Endometrial microvascular endothelial cells (primary cell): ENCODE measurements around the gene MAZ. TPM values are rescaled to one million over a fixed set of nuclear protein-coding genes. Genes with fewer than 3 reads are reported as not detected.

Experiments
- in situ Hi-C: cut with HindIII; loops from 2 replicates; pipeline ENCODE4 v1.10.0; 2017; ENCODE audit warnings: low sequenced_read_pairs, low pct_unique_long_range_greater_than_20kb; ENCODE audit errors: inconsistent ontology term
- total RNA-seq: library from RNA; depleted of rRNA; stranded (reverse); fragments of >200 nt; gene quantifications from one replicate; pipeline ENCODE4 v1.2.3, GENCODE V29; 2015; ENCODE audit errors: inconsistent ontology term

The MAZ gene
- total RNA-seq, 1 donor from 2014 or later: 179 TPM

DNA sequence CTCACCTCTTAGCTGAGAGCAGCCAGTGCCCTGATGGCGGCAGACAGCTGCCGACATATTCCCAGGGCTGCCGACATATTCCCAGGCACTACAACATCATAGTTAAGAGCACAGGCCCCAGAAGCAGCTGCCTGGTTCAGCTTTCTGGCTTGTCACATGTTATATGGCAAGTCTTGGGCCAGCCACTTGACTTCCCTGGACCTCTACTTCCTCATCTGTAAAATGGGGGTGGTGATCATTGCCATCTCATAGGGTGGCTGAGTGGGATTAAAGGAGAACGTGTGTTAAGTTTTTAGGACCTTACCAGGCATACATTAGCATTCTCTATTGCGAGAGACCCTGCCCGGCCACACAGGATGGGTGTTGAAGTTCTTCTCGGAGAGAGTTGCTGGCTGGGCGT is 37.6 kb downstream of the MAZ start:
- in situ Hi-C loops: no loop called here

DNA sequence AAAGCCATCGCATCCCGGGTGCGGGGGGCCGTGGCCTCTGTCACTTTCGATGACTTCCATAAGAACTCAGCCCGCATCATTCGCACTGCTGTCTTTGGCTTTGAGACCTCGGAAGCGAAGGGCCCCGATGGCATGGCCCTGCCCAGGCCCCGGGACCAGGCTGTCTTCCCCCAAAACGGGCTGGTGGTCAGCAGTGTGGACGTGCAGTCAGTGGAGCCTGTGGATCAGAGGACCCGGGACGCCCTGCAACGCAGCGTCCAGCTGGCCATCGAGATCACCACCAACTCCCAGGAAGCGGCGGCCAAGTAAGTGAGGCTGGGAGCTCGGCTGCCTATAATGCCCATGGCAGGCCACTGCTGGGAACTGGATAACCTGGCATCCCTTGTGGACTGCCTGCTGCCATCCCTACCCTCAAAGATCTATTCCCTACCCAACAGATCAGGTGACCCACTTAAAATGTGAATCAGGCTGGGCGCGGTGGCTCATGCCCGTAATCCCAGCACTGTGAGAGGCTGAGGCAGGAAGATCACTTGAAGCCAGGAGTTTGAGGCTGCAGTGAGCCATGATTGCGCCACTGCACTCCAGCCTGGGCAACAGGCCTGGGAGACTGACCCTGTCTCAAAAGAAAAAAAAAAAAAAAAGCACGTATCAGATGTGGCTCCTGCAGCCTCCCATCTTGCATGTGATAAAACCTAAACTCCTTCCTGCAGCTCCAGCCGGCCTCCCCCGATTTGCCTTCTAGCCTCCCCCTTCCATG is 38.4 kb downstream of the MAZ start:
- in situ Hi-C loops: no loop called here

DNA sequence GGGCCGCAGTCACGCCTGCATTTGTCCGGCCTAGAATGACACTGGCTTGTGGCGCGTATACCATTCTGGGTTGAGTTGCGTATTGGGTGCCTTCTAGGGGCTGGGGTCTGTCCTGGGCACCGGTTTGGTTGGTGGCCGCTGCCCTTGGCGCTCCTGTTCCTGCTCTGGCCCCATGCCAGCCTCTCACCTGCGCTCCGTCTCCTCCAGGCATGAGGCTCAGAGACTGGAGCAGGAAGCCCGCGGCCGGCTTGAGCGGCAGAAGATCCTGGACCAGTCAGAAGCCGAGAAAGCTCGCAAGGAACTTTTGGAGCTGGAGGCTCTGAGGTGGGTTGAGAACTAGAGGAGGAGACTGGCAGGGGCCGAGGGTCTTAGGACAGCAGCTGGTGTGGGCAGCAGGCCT is 39.3 kb downstream of the MAZ start:
- in situ Hi-C loops: no loop called here

DNA sequence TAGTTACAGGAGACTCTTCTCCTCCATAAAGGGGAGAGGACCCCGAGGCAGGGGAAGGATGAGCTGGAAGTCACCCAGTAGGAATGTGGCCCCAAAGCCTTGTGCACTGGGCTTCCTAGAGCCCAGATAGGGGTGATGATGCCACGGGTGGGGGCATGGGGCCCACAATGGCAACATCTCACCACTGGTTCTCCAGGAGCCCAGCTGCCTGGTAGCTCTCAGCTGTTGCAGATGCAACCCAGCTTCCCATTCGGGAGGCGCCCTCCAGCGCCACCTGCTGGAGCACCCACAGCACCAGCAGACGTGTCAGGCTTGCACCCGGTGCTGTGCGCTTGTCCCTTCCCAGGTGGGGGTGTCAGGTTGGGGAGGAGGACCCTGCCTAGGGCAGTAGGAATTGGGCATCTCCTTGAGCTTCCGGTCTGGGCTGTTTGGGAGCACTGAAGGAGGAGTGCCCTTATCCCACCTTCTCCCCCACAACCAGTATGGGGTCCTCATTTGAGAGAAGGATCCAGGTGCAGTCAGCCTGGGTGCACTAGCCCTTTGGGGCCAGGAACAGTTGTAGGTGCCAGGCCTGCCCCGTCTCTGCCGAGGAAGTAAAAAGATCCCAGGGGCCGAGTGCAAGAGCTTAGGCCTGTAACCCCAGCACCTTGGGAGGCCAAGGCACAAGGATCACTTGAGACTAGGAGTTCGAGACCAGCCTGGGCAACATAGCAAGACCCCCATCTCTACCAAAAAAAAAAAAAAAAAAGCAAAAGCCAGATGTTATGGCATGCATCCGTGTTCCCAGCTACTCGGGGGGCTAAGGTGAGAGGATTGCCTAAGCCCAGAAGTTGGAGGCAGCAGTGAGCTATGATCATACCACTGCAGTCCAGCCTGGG is 42.3 kb downstream of the MAZ start:
- in situ Hi-C loops: no loop called here

DNA sequence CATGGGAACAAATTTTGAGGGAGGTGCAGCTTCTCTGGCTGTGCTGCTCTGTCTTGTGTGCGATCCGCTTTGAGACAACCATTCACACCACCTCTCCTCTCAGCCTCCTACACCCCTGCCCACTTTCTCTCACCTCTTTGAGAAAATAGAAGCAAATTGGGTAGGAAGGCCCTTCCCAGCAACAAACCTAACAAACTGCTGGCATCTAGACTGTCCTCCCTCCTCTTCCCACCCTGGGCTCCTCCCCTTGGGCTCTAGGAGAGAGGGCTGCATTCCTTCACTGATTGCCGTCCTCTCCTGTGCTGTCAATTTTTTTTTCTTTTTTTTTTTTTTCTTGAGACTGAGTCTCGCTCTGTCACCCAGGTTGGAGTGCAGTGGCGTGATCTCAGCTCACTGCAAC is 43.2 kb downstream of the MAZ start:
- in situ Hi-C loops: no loop called here

DNA sequence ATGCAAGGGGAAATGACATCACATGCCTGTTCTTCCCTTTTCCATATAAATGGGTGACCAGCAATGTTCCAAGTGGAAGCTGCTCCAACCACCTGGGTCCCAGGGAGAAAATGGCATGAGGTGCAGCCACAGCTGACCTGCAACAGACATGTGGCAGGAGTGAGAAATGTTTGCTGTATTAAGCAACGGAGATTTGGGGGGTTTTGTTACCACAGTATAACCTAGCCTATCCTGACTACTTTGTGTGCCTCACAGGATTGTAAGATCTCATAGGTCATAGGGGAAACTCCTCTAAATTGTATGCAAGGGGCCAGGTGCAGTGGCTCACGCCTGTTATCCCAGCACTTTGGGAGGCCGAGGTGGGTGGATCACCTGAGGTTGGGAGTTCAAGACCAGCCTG is 44.7 kb downstream of the MAZ start:
- in situ Hi-C loops: no loop called here

DNA sequence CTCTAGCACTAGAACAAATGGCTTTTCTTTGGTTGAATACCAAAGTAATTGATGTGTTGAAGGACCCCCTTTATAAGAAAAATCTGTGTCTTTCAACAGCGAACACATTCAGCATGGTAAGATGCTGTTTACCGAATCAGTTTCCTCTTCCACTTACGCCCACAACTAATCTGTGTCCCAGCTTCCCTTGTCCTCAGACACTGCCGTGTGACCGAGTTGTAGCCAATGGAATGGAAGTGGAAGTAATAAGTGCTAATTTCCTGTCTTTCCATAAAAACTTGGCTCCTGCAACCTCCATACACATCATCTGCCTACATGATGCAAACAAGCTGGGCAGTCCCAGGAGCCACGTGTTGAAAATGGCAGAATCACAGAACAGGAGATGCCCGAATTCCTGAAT is 46.3 kb downstream of the MAZ start:
- in situ Hi-C loops: no loop called here

DNA sequence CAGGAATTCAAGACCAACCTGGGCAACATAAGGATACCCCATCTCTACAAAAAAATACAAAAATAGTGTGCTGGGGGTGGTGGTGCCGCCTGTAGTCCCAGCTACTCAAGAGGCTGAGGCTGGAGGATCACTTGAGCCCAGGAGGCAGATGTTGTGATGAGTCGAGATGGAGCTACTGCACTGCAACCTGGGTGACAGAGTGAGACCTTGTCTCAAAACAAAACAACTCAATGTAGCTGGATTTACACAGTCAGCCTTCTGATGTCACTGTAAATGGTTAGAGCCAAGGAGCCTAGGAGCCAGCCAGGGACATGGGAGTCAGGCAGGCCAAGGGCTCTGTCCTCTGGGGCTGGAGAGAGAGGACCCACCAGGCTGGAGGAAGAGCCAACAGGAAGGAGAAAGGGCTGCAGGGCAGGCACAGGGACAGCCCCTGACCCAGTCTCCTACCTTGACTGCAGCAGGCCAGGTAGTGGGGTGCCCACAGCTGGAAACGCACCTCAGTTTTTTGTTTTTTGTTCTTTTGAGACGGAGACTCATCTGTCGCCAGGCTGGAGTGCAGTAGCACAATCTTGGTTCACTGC is 48.3 kb downstream of the MAZ start:
- in situ Hi-C loops: no loop called here

DNA sequence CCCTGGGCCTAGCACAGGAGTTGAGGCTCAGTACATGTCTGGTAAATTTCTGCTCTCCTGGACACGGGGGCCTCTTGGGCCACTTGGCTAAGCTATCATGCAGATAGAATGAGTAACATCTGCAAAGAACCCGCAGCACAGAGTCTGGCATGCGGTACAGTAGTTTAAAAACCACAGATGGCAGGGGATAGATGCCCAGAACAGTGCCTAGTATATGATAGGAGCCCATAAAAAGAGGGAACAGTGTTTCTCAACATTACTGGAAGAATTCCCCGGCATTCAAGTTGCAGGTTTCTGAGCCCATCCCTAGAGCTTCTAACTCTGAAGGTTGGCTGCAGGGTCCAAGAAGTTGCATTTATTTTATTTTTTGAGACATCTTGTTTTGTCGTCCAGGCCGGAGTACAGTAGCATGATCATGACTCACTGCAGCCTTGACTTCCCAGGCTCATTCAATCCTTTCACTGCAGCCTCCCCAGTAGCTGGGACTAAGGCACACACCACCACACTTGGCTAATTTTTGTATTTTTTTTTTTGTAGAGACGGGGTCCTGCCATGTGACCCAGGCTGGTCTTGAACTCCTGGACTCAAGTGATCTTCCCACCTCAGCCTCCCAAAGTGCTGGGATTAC is 50.9 kb downstream of the MAZ start:
- in situ Hi-C loops: no loop called here

DNA sequence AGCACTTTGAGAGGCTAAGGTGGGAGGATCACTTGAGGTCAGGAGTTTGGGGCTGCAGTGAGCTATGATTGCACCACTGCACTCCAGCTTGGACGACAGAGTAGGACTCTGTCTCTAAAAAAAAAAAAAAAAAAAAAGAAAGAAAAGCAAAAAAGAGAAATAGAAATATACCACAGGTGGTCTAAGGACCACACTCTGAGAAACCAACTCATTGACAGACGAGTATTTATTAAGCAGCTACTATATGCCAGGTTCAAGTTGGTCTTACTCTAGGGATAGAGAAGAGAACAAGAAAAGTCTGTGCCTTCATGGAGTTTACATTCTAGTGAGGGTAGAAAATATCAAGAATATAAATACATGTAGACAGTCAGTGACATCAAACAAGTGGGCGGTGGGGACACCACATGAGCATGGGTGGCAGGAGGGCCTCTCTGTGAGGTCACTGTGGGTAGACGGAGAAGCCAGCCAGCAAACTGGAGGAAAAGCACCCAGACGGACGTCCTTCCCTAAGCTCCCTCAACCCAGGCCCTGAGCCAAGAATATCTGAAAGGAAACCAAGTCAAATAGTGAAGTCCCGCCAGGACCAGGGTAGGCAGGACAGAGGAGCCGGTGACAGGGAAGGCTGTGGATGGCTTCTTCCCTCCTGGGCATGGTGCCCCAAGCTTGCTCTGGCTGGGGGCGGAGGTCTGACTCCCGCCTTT is 52.0 kb downstream of the MAZ start:
- in situ Hi-C loops: no loop called here

DNA sequence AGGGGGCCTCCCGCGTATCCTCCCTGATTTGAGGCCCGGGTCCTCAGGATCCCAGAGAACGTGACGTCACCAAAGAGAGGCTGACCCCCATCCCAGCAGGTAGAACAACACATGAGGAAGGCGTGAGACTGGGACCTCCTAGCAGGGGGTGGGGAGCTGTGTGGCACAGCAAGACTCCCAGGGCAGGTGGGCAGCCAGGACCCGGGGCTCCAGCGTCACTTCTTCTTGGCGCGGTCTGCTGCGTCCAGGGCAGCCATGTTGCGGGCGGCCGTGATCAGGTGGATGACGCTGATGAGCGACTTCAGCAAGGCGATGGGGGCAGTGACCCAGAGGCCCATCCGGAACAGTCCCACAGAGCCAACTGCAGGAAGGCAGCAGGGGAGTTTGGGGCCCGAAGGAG is 52.6 kb downstream of the MAZ start:
- in situ Hi-C loops: no loop called here

DNA sequence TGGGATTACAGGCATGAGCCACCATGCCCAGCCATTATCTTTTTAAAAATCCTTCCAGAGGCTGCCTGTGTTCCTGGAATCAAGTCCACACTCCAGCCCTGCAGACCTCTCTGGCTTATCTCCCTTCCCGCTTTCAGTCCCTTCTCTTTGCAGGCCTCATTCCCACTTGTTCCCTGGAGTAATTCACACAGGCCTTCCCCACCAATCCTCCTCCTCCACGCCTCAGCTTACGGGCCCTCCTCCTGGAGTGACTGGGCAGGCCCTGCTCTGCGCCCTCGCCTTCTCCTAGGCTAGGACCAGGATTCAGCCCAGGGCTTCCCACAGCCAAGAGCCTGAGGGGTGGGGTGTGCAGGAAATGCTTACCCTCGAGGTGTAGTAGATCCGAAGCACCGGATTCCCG is 53.9 kb downstream of the MAZ start:
- in situ Hi-C loops: loop anchor here (10.0 kb wide), 1 partner anchor 55 kb away; the partner anchor contains the start of gene MAZ

Other genes with a start within 250 kb of the MAZ start
- gene SPN, start 143.3 kb upstream of the MAZ start, total RNA-seq: not detected
- gene QPRT, start 127.3 kb upstream of the MAZ start, total RNA-seq: not detected
- not detected for gene C16orf54, start 60.5 kb upstream of the MAZ start, total RNA-seq
- gene ZG16, start 28.3 kb upstream of the MAZ start, total RNA-seq: not detected
- 98.0 TPM for gene KIF22, start 15.8 kb upstream of the MAZ start, total RNA-seq
- gene PRRT2, start 5.7 kb downstream of the MAZ start, total RNA-seq: not detected
- gene PAGR1, start 9.6 kb downstream of the MAZ start, total RNA-seq: 36.8 TPM
- 416 TPM for gene MVP, start 13.9 kb downstream of the MAZ start, total RNA-seq
- gene CDIPT, start 56.7 kb downstream of the MAZ start, total RNA-seq: 105 TPM
- gene SEZ6L2, start 93.0 kb downstream of the MAZ start, total RNA-seq: 0.37 TPM
- gene ASPHD1, start 94.0 kb downstream of the MAZ start, total RNA-seq: not detected
- gene KCTD13, start 119.7 kb downstream of the MAZ start, total RNA-seq: 4.2 TPM
- 150 TPM for gene TMEM219, start 155.6 kb downstream of the MAZ start, total RNA-seq
- gene TAOK2, start 167.3 kb downstream of the MAZ start, total RNA-seq: 87.5 TPM
- gene HIRIP3, start 189.1 kb downstream of the MAZ start, total RNA-seq: 9.7 TPM
- 104 TPM for gene INO80E, start 189.7 kb downstream of the MAZ start, total RNA-seq
- gene DOC2A, start 204.5 kb downstream of the MAZ start, total RNA-seq: not detected
- not detected for gene C16orf92, start 216.7 kb downstream of the MAZ start, total RNA-seq
- 0.84 TPM for gene TLCD3B, start 224.7 kb downstream of the MAZ start, total RNA-seq